ENCODE results near the gene SLC8A1. TPM values are rescaled to one million over a fixed set of nuclear protein-coding genes. Genes with fewer than 3 reads are reported as not detected.

SLC8A1 gene
- total RNA-seq, 1 experiment from 2014 or later: 1.7 TPM

DNA sequence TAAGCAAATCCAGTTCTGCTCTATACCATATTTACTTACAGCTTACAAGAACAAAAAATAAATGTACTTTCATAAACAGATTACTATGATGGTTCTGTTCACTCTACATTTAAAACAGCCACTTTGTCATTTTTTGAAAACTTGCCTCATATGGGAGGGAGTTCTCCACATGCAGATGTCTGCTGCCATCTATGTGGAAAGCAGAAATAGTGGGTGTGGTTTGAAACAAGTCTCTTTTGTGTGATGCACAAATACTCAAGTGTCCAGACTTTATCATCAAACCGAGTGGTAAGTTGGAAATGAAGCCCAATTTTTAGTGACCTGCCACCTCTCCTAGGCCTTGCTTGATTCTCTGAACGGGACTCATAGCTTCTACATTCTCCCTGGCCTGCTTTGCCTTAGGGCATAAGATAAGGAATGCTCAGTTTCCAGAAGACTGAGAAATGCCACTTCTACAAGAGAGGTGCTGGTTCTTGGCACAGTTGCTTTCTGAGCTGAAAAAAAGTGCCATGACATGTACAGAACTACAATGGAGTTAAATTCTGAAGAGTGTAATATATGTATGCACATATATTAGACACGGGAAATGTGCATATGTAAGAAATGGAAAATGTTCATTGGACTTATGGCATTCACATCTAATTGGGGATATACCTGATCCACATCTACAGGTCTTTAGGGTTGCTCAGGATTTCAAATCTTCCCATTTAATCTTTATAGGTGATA, 221.0 kb downstream of the SLC8A1 start:
- H3K14ac ChIP-seq (ENCODE audit: insufficient read depth, low read length): no peak overlapping the region
- no peak overlapping the region for H2BK12ac ChIP-seq (ENCODE audit: insufficient read length, low read depth, low read length)
- H3K9me3 ChIP-seq (ENCODE audit: control insufficient read depth, low read depth, low read length): no peaks in the 10 kb centered on the region
- no peaks in the 10 kb centered on the region for H3K23me2 ChIP-seq (ENCODE audit: insufficient read length, low read depth, low read length, poor library complexity, severe bottlenecking)
- Mint-ChIP-seq H3K4me3 (no peak overlapping the region), H3K9me3 (peaks cover 2 to 3% of the 10 kb centered on the region in 2 experiments; a peak in 3 of 5 replicates), H3K27me3 (ENCODE audit: low read depth) (no peaks in the 10 kb centered on the region), H3K36me3 (ENCODE audit: insufficient read depth in 1 of 3, low read depth in 3 of 3) (no peaks in the 10 kb centered on the region; a peak in 1 of 7 replicates), H3K27ac (no peak overlapping the region), H3K4me1 (peaks cover 14 to 15% of the 10 kb centered on the region in 2 experiments)
- H3K4ac ChIP-seq (ENCODE audit: low read depth, low read length): no peak overlapping the region
- H2BK120ac ChIP-seq (ENCODE audit: low read depth, low read length, poor library complexity, severe bottlenecking): no peak overlapping the region
- H4K20me1 ChIP-seq (ENCODE audit: control insufficient read depth, insufficient read depth, insufficient read length): no peaks in the 10 kb centered on the region
- no peaks in the 10 kb centered on the region for H3K79me1 ChIP-seq (ENCODE audit: insufficient read depth, low read depth, low read length, poor library complexity, severe bottlenecking)
- no peak overlapping the region for H2AK5ac ChIP-seq (ENCODE audit: insufficient read length, low read length)
- no peak overlapping the region for H2BK20ac ChIP-seq (ENCODE audit: low read depth, low read length, poor library complexity, severe bottlenecking)
- no peak overlapping the region for H3K27ac ChIP-seq (ENCODE audit: insufficient read length, low read depth, low read length)
- H3K56ac ChIP-seq (ENCODE audit: insufficient read length, low read depth, low read length): no peak overlapping the region
- no peak overlapping the region for H3K9ac ChIP-seq (ENCODE audit: extremely low read depth, insufficient read length, low read length)
- H3K4me1 ChIP-seq (ENCODE audit: insufficient read depth, low read length): peaks cover 4% of the 10 kb centered on the region
- DNase-seq: no peak
- H3K4me2 ChIP-seq (ENCODE audit: insufficient read depth, insufficient read length, low read length): no peak overlapping the region
- H3K27me3 ChIP-seq (ENCODE audit: insufficient read depth, low read length): no peaks in the 10 kb centered on the region
- no peak overlapping the region for H3K18ac ChIP-seq (ENCODE audit: insufficient read length, low read depth, low read length)
- no peak overlapping the region for H3T11ph ChIP-seq (ENCODE audit: low read length)
- no CpG with 5 or more reads among the region's 3 CpGs for WGBS (ENCODE audit: extremely low coverage, insufficient read length, low lambda C conversion rate)
- TF ChIP-seq, protein P1, sequence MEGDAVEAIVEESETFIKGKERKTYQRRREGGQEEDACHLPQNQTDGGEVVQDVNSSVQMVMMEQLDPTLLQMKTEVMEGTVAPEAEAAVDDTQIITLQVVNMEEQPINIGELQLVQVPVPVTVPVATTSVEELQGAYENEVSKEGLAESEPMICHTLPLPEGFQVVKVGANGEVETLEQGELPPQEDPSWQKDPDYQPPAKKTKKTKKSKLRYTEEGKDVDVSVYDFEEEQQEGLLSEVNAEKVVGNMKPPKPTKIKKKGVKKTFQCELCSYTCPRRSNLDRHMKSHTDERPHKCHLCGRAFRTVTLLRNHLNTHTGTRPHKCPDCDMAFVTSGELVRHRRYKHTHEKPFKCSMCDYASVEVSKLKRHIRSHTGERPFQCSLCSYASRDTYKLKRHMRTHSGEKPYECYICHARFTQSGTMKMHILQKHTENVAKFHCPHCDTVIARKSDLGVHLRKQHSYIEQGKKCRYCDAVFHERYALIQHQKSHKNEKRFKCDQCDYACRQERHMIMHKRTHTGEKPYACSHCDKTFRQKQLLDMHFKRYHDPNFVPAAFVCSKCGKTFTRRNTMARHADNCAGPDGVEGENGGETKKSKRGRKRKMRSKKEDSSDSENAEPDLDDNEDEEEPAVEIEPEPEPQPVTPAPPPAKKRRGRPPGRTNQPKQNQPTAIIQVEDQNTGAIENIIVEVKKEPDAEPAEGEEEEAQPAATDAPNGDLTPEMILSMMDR (conservative IDR thresholded peaks at IDR 0.05): no peak
- H2BK5ac ChIP-seq (ENCODE audit: insufficient read length, low read length): no peak overlapping the region
- no peak overlapping the region for H4K8ac ChIP-seq (replicated peaks; ENCODE audit: insufficient read length, low read depth, low read length)
- H3K23ac ChIP-seq (ENCODE audit: insufficient read length, low read depth, low read length): no peak overlapping the region
- H3K79me2 ChIP-seq (ENCODE audit: insufficient read depth, low read length): no peaks in the 10 kb centered on the region
- H4K5ac ChIP-seq (ENCODE audit: insufficient read length, low read depth, low read length): no peak overlapping the region
- H4K91ac ChIP-seq (ENCODE audit: insufficient read length, low read depth, low read length): no peak overlapping the region
- no peak overlapping the region for H2BK15ac ChIP-seq (ENCODE audit: low read depth, low read length)
- no peak overlapping the region for H2AFZ ChIP-seq (ENCODE audit: low read length)

Data from H9 (cell line).